Measurements from ENCODE around the gene PRADC1.

Gene PRADC1

DNA sequence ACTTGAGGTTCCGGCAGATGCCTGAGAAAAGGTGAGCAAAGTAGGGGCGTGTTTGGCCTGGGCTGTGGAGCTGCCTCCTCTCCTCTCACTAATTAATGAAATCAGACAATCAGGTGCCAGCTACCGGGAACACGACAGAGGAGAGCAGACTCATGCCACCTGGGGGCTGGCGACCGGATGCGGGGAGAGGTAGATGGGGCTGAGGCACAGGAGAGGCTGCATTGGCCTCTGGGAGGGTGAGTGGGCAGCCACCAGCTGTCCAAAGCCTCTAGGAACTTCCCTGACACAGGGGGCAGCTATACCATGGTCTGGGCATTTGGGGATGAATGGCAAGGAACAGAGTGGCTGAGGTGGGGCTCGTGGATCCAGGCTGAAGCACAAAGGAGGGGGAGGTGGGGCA lies 26.2 kb upstream of the PRADC1 start:
- in situ Hi-C loops (cut with MboI; ENCODE audit: low sequenced_read_pairs): no loop called here

DNA sequence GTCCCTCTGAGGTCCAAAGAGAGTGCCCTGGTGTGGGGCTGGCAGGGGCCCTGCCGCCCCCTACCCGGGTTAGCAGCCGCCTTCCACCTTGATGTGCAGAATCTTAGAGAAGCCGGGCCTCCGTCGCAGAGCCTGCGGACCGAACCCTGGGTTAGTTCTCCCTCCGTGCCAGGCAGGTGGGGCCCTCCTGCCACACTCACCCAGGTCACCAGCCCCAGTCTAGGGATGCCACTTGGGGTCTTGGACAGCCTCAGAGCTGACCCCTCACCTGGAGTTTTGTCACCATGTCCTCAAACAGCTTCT lies 25.8 kb upstream of the PRADC1 start:
- in situ Hi-C loops (cut with MboI; ENCODE audit: low sequenced_read_pairs): no loop called here

DNA sequence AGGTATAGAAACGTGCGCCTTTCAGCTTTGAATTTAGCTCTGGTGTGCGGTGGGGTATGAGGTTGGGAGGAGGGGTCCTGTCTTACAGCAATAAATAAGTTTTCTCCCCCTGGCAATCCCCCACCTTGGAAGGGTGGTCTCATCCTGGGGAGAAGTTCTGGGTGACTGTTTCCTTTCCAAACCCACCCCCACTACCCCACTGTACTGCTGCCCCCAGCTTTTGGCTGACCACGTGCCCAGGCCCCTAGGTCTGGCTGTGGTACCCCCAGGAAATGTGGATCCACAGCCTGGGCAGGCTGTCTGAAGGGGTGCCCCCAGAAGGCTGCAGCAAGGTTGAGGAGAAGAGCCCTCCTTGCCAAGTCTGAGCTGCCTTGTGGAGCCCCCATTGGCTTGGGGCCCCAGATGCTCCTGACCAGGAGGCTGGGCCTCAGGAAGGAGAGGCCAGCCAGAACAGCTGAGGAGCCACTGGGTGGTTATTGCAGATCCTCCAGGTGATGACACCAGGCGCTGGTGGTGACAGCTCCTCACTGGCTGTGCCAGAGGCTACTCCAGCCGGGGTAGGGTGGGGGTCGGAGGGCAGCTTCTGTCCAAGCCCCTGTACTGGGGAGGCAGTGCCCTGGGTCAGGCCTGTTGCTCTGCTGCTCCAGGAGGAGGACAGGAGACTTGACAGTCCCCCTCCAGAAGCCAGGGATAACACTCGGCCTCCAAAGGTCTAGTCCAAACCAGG lies 25.3 kb upstream of the PRADC1 start:
- in situ Hi-C loops (cut with MboI; ENCODE audit: low sequenced_read_pairs): no loop called here

DNA sequence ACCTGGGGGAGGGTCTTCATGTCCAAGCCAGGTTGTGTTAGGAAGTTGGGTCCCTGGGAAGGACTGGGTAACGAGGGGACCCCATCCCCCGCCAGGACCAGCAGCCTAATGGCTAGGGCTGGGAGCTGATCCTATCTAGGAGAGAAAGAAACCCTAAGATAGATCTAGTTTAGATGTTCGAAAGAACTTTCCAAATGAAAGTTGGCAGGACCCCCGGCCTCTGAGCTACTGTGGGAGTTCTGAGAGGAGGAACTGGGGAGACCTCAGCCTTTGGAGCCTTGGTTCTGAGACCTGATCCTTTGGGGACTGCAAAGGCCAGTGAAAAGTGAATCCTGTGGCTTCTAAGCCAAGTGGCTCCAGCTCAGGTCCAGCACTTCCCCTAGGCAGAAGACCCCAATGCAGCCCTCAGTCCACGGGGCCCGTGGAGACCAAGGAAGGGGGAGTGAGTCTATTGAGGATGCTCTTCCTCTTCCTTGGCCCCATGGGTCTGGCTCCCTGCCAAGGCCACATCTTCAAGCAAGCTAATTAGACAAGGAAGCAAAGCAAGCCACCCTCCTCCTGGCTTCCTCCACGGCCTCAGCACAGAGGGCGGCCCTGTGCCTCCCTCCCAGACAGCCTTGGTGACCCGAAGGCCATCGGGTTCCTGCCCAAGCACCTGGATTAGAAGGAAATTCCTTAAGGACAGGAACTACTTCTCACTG lies 24.5 kb upstream of the PRADC1 start:
- in situ Hi-C loops (cut with MboI; ENCODE audit: low sequenced_read_pairs): no loop called here

DNA sequence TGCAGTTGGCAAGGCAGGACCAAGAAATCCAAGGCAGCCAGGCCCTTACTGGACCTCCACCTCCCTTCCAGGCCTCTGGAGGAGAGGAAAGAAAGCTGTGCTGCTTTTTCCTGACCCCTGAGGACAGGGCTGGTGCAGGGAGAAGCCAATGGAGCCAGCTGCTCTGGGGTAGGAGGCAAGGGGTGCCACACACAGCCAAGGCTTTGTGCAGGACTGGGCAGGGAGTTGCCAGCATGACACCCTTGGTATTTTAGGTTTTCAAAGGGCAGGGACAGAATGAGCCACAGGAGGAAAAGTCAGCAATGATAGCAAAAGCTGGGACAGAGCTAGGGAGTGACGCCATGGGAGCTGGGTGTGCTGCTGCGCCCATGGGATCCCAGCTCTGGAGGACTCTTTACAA lies 24.0 kb upstream of the PRADC1 start:
- in situ Hi-C loops (cut with MboI; ENCODE audit: low sequenced_read_pairs): no loop called here

DNA sequence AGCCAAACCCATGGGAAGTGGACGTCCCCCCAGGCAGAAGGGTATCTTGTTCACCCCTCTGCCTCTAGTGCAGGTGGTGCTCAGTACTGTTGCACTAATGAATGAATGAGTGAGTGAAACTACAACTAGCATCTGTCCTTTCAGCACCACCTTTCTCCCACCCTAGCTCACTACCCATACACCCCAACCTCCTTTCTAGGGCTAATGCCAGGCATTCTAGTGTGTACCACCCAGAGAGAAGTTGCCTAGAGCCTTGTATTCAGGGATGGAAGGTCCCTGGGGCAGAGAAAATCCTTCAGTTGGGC lies 23.5 kb upstream of the PRADC1 start:
- in situ Hi-C loops (cut with MboI; ENCODE audit: low sequenced_read_pairs): no loop called here

DNA sequence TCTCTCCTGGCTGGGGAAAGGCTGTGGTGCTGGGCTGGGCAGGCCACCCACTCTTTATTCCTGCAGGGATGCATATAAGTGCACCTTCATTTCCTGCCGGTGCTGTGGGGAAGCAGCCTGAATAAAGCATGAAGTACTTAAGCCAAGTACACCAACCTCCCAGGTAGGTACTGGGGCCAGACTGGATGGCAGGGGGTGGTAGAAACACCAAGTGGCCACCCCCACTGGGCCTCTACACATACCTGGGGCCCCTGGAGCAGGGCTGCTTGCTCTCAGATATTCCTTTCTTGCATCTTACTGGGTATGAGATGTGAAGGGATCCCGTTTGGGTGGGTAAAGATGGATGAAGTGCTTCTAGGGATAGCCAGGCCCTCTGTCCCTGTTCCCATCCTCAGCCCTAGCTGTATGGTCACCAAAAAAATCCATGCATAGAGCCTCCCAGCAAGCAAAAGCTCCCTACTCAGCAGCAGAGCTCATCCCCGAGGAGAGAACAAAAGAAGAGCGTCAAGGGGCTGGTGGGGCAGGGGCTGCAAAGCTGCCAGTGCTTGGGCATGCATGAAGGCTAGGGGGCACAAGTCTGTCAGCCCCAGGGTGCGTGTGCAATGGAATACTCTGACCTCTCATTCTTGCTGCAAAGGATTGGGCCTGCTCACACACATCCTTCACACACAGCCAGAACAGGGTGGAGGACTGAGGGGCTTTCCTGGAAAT lies 23.0 kb upstream of the PRADC1 start:
- in situ Hi-C loops (cut with MboI; ENCODE audit: low sequenced_read_pairs): no loop called here

DNA sequence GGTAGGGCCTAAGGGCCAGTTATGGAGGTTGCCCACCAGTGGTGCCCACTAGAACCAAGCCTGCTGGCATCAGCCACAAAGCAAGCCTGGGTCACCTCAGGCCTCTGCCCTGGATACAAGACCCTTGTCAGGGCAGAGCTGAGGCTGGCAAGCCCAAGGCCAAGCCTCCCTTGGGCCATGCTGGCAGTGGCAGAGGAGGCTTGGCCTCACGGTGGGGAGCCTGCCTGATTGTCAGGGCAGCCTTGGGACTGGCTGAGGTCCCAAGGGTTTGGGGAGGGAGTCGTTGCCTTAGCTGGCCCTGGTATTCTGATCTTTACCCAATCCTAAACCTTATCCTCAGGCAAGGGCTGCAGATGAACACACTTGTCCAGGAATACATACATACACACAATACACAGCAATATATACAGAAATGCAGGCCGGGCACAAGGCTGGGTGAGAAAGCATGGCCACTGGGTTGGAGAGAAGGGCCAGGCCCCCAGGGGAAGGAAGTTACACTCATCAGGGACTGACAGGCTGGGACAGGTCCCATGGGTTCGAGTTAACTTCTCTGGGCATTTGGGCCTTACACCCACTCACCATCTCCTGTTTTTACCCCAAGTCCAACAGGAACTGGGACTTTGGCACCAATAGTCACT lies 22.1 kb upstream of the PRADC1 start:
- in situ Hi-C loops (cut with MboI; ENCODE audit: low sequenced_read_pairs): no loop called here

DNA sequence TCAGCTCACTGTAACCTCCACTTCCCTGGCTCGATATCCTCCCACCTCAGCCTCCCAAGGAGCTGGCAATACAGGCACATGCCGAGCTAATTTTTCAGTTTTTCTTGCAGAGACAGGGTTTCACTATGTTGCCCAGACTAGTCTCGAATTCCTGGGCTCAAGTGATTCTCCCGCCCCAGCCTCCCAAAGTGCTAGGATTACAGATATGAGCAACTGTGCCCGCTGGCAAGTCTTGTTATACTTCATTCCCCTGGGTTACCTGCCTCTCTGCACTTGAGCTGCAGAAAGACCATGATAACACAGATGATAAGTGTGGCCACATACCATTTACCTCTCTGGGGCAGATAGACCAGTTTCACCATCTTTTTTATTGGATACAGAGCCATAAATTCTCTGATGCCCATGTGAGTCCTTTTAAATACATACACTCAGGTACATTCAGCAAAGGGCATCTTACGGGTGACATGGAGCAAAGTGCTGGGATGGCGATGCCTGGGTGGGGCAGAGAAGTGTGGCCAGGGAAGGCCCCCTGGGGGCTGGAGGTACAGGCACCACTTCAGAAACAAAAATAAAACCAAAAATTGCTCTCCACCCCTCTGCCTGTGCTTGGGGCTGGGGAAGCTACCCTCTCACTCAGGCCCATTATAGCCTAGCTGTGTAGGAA lies 21.4 kb upstream of the PRADC1 start:
- in situ Hi-C loops (cut with MboI; ENCODE audit: low sequenced_read_pairs): no loop called here

DNA sequence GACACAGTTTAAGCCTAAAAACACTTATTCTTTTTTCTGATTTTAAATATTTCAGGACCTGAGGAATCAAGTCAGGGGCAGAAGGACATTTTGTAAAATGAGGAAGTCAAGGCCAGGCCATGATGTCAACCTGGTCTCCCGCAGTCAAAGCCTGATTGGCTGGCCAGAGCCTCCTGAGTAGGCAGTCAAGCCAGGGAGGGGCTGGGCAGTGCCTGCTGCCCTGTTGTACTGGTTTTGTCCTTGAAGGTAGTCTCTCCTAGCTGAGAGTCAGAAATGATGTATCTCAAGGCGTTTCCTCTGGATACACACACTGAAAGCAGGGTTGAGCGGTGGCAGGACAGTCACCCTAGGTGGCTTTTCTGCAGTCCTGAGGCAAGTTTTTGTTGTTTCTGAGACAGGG lies 20.9 kb upstream of the PRADC1 start:
- in situ Hi-C loops (cut with MboI; ENCODE audit: low sequenced_read_pairs): no loop called here

DNA sequence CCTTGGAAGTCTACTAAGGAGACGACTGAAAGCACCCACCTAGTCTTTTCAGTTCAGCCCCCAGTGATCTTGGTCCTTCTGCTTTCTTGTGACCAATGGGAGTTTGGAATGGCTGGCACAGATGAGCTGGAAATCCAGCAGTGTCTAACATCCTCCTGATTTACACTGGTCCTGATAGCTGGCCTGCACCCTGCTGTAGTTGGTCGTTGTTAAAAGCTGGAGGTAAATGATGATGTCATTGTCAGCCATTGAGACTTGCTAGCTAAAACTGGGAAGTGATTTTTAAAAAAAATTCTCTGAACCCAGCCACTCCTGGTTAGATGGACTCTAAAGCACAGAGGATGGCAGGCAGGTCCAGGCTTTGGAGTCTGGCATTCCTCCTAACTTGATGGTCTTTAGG lies 20.4 kb upstream of the PRADC1 start:
- in situ Hi-C loops (cut with MboI; ENCODE audit: low sequenced_read_pairs): no loop called here

DNA sequence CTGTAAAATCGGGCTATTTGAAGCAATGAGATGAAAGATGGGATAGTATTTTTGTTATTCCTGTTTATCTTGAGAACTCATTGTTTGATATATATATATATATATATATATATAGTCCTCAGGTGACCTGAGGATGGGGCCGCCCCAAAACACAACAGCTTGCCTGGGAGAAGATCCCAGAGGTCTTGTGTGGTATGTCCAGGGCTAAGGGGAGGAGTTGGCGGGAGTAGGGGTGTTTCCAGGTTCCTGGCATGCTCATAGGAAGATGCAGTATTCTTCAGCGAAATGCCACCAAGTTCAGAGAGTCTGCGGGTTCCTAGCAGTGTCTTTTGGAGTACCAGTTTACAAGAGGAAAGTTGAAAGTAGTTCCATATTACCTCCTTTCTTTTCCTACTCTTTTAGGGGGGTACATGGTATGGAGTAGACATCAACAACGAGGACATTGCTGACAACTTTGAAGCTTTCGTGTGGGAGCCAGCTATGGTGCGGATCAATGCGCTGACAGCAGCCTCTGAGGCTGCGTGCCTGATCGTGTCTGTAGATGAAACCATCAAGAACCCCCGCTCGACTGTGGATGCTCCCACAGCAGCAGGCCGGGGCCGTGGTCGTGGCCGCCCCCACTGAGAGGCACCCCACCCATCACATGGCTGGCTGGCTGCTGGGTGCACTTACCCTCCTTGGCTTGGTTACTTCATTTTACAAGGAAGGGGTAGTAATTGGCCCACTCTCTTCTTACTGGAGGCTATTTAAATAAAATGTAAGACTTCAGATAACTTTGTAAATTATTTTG lies 19.4 kb upstream of the PRADC1 start:
- in situ Hi-C loops (cut with MboI; ENCODE audit: low sequenced_read_pairs): no loop called here

DNA sequence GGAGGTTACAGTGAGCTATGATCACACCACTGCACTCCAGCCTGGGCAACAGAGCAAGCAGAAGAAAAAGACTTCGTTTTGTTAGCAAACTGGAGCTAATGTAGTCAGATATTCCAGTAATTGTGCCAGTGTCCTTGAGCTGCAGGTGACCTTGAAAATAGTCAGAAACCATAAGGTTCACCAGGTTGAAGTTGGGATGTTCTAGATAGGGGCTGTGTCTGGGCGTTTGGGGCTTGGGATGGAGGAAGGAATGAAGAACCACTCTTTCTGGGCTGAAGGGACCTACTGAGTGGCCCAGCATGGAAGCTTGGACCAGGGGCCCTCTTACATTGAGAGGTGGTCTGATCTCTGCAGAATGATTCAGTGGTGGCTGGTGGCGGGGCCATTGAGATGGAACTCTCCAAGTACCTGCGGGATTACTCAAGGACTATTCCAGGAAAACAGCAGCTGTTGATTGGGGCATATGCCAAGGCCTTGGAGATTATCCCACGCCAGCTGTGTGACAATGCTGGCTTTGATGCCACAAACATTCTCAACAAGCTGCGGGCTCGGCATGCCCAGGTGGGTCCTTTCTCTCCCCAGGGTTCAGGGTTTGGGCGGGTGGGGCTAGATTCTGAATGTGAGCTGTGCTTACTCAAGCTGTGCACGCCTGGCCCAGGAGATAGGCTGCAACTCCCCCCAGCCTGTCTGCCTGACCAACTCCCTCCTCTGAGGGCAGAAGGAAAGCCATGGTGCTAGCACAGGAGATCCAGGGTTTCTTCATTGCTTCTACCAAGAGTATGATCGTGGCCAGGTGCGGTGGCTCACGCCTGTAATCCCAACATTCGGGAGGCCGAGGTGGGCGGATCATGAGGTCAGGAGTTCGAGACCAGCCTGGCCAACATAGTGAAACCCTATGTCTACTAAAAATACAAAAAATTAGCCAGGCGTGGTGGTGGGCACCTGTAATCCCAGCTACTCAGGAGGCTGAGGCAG lies 18.1 kb upstream of the PRADC1 start:
- in situ Hi-C loops (cut with MboI; ENCODE audit: low sequenced_read_pairs): no loop called here

DNA sequence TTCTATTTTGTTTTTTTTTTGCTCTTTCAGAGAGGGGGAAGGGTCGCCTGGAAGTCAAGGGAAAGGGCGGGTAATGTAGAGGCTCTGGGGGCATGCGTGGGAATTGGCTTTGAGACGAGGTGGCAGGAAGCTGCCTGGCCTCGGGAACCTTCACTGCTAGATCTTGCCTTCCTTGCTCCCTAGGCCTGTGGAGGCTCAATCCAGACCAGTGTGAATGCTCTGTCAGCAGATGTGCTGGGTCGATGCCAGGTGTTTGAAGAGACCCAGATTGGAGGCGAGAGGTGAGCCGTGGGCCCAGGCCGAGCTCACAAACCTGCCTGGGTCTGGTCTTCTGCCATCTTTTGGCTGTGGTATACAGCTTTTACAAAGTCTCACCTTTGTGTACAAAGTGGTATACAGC lies 16.6 kb upstream of the PRADC1 start:
- in situ Hi-C loops (cut with MboI; ENCODE audit: low sequenced_read_pairs): no loop called here

DNA sequence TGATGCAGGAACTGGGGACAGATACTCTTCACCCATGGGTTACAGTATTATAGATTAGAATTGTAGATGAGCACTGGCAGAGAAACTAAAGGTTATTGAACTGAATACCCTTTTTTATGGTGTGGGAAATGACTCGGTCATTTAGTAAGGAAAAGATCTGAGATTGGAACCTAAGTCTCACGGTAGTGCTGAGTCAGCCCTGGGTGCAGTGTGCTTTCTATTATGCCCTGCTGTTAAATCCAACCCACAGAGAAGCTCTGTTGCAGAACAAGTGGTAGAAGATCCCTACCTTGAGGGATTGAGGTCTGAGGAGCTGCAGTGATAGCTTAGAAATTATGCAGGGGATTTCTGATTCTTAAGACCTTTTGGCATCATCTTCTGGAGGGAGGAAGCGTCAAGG lies 13.8 kb upstream of the PRADC1 start:
- in situ Hi-C loops (cut with MboI; ENCODE audit: low sequenced_read_pairs): no loop called here

DNA sequence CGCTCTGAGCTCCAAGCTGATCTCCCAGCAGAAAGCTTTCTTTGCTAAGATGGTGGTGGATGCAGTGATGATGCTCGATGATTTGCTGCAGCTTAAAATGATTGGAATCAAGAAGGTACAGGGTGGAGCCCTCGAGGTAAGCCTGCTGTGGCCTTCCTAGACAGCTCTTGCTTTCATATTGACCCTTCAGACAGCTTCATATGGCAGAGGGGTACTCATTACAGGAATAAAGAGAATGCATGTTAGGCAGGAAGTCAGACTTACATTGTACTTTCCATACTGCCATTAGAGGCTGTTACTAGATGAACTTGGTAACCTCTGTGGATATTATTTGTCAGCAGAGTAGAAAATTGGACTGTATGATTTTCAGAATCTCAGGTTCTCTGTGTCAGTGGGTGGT lies 11.5 kb upstream of the PRADC1 start:
- in situ Hi-C loops (cut with MboI; ENCODE audit: low sequenced_read_pairs): no loop called here

DNA sequence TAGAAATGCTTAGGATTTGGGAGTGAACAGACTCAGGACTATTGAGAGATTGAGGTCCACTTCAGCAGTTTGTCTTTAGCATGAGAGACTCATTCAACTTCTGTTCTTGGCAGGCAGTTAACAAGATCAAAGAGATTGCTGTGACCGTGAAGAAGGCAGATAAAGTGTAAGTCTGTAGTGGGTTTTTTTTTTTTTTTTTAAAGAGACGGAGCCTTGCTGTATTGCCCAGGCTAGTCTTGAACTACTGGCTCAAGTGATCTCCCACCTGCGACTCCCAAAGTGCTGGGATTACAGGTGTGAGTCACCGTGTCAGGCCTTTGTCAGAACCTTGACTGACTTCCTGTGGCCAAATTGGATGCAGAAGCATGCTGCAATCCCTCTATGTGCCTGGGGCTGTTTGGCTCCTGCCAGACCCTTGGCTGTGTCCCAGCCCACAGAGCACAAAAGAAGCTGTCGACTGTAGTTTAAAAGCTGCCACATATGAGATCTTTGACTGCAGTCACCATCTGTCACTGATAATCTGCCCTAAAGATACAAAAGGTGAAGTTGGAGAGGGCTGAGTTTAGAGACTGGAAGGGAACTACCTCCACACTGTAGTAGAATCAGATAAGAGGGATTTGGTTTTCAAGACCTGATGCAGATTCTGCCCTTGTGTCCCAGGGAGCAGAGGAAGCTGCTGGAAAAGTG lies 11.0 kb upstream of the PRADC1 start:
- in situ Hi-C loops (cut with MboI; ENCODE audit: low sequenced_read_pairs): no loop called here

DNA sequence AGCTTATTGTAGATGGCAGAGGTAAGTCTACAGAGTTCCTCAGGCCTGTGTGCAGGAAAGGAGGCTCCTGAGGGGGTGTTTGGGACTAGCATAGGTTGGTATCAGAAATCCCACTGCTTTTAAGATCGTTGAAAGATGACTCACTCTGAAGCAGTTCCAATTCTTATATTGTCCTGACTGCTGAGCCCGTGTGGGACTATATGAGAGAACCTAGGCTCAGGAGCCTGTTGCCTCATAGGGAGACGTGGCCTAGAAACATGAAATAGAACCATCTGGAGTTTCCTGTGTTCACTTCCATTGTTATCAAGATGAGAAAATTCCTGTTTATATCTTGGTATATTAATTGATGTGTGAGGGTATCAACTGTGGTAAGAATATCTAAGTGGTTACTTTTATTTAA lies 6.7 kb upstream of the PRADC1 start:
- in situ Hi-C loops (cut with MboI; ENCODE audit: low sequenced_read_pairs): no loop called here

DNA sequence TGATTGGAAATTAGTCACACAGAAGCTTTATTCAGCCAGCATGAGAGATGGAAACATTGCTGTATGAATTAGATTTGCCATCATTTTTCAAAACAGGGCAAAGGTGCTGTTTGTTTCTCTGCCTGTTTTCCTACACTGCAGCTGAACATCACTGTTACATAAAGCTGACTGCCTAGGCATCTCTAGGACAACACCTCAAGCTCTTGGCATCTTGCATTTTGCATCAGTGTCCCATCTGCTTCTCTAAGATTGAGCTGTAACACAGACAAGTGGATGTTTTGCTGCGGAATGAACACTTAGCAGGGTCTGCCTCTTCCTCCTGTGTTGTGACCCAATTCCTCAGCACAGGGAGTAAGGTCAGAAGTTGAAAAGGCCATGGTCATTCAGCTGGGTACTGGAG lies 5.9 kb upstream of the PRADC1 start:
- in situ Hi-C loops (cut with MboI; ENCODE audit: low sequenced_read_pairs): no loop called here
